Measurements from ENCODE around the gene SPACA1. TPM values are rescaled to one million over a fixed set of nuclear protein-coding genes. Genes with fewer than 3 reads are reported as not detected.
A peak's percentile ranks its signal among the peaks of the same experiment; 100 is the strongest.

SPACA1 gene
- polyA plus RNA-seq, 6 donors from 2014 or later = not detected

DNA sequence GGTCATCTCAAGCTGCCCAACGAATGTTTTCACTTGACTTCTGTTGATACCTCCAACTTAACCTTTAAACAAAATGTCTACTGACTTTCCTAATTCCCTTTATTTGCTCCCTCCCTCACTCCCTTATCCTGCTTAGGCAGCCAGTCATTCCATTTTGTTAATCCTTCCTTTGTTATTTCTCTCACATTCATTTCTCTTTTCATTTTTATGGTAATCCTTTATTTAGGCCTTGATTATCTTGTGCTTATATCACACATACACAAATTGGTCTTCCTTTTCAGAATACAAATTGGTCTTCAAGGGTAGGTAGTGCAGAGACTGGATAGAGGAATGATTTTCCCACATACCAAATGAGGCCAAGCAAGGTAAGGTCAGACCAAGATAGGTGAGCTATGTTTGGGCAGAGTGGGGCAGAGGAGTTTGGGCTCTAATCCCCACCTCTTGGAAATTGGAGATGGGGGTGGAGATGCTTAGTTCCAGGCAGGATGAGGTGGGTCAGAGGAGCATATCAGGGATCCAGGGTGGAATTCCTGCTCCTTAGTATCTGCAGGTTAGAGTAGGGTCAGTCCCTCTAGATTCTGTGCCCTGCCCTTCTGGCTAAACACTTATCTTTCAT lies 2.0 kb upstream of the SPACA1 start:
- H3K27ac Mint-ChIP-seq = peak overlapping the region in 1 of 6 donors; percentile 39
- peaks cover 0 to 15% (median 6%) of the 10 kb centered on the region in 7 donors for H3K9me3 Mint-ChIP-seq
- H3K36me3 Mint-ChIP-seq = no peaks in the 10 kb centered on the region
- H3K4me3 Mint-ChIP-seq = no peak overlapping the region
- peaks cover 13 to 41% (median 29%) of the 10 kb centered on the region in 3 donors for H3K27me3 Mint-ChIP-seq
- no peaks in the 10 kb centered on the region for H3K4me1 Mint-ChIP-seq
- no peak for ATAC-seq (ENCODE audit: low read depth in 2 of 2)
- no peak for DNase-seq

DNA sequence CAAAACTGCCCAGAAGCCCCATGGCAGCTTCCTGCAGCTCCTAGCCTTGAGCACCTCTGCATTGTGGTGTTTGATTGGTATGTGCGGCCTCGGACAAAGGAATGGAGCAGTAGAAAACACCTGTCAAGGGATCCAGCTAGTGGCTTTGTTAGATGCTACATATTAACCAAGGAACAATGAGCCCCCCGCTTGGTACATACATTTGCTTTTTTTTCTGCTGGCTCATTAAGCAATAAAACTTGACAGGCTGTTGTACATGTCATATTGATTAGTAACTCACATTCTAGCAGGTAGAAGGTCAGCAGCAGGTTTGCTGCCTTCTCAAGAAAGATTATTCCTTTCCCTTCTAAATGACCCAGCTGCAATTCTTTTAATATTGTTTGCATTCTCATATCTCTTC lies 937 bp downstream of the SPACA1 start:
- Mint-ChIP-seq H3K4me1 (no peaks in the 10 kb centered on the region), H3K9me3 (peaks cover 0 to 15% (median 6%) of the 10 kb centered on the region in 7 donors), H3K4me3 (peak overlapping the region in 1 of 8 donors; percentile 6), H3K36me3 (no peaks in the 10 kb centered on the region), H3K27me3 (peaks cover 10 to 41% (median 34%) of the 10 kb centered on the region in 3 donors), H3K27ac (no peak overlapping the region)
- no peak for DNase-seq
- ATAC-seq (ENCODE audit: low read depth in 2 of 2) = no peak

DNA sequence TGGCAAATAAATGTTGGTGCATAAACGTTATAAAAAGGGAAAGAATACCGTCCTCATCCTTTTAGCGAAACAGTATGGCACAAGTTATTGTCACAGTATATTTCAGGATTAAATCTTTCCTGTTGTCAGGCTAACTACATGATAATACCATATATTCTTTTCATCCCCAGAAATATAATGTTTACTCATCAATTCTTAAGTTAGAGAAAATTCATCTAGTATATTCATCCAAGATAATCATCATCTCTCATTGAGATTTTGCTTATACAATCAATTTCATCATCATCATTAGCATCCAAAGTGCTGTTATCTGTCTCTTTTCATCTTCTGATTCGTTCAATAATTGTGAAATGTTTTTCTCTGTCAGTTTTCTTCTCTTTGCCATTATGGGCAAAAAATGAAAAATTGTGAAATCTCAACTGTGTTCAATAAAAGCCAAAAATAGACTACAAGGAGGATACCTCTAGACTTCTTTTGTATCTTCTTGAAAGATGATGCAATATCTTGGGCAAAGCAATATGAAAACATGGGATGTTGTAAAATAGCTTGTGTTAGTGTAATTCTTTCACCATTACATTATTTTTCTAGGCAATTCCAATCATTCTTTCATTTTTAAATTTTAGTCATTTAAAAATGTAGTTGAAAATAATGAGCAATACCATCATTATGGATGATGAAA lies 2.6 kb downstream of the SPACA1 start:
- Mint-ChIP-seq H3K36me3 (no peaks in the 10 kb centered on the region), H3K27ac (no peak overlapping the region), H3K27me3 (peaks cover 16 to 31% (median 29%) of the 10 kb centered on the region in 3 donors), H3K4me1 (no peaks in the 10 kb centered on the region), H3K4me3 (no peak overlapping the region), H3K9me3 (peaks cover 1 to 15% (median 6%) of the 10 kb centered on the region in 7 donors)
- DNase-seq = no peak
- ATAC-seq (ENCODE audit: low read depth in 2 of 2) = no peak

DNA sequence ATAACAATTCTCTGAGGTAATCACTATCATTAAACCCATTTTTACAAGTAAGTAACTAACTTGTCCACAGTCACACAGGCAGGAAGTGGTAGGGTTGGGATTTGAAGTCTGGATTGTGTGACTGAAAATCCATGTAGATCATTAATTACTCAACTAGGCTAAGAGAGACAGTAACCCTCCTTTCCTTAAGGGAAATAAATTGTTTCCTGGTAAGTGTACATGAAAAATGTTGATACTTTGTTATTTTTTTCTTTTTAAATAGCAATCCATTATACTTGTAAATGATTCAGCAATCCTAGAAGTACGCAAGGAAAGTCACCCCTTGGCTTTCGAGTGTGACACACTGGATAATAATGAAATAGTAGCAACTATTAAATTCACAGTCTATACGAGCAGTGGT lies 11.6 kb downstream of the SPACA1 start:
- peaks cover 5 to 16% (median 8%) of the 10 kb centered on the region in 3 donors for H3K27me3 Mint-ChIP-seq
- H3K27ac Mint-ChIP-seq = no peak overlapping the region
- peaks cover 0 to 1% (median 0%) of the 10 kb centered on the region in 7 donors for H3K9me3 Mint-ChIP-seq
- H3K4me3 Mint-ChIP-seq = no peak overlapping the region
- peaks cover 0 to 7% of the 10 kb centered on the region in 2 donors for H3K36me3 Mint-ChIP-seq
- no peak for DNase-seq
- no peaks in the 10 kb centered on the region for H3K4me1 Mint-ChIP-seq
- no peak for ATAC-seq (ENCODE audit: low read depth in 2 of 2)

DNA sequence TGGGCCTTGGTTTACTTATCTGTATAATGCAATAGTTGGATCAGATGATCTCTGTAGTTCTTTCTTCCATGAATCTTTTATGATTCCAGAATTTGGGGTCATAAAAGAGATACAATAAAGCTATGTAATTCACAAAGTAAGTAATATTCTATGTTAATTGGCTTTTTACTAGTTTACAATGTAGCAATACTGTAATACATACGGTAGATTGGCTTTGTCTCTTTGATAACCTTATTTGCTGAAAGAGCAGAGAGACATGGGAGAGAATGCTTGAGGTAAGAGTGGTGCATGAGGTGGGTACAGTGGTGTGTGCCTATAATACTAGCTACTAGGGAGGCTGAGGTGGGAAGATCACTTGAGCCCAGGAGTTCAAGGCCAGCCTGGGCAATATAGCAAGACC lies 14.7 kb downstream of the SPACA1 start:
- Mint-ChIP-seq H3K9me3 (no peaks in the 10 kb centered on the region), H3K27ac (no peak overlapping the region), H3K27me3 (peaks cover 0 to 6% (median 0%) of the 10 kb centered on the region in 3 donors), H3K36me3 (no peaks in the 10 kb centered on the region), H3K4me3 (no peak overlapping the region), H3K4me1 (no peaks in the 10 kb centered on the region)
- DNase-seq (no peak), ATAC-seq (ENCODE audit: low read depth in 2 of 2) (no peak)

DNA sequence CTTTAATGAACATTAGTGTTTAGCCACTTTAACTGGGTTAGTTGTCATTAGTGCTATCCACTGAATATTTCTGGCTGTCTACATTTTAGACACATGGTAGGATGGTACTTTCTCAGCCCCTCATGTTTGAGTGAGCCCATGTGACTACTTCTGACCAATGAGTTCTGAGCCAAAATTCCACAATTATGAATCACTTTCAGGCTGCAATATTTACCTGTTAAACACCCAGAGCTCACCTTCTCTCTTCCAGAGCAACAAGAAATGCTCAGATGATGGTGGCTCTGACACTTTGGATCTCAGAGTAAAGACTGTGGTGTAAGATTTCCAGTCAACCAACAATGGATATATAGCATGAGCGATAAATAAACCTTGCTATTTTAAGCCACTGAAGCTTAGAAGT lies 24.8 kb downstream of the SPACA1 start:
- no peak overlapping the region for H3K27ac Mint-ChIP-seq
- ATAC-seq (ENCODE audit: low read depth in 2 of 2) = no peak
- H3K4me1 Mint-ChIP-seq = no peaks in the 10 kb centered on the region
- H3K27me3 Mint-ChIP-seq = peaks cover 22 to 33% (median 24%) of the 10 kb centered on the region in 3 donors
- H3K4me3 Mint-ChIP-seq = no peak overlapping the region
- H3K36me3 Mint-ChIP-seq = peaks cover 14 to 35% of the 10 kb centered on the region in 2 donors
- no peak for DNase-seq
- H3K9me3 Mint-ChIP-seq = peaks cover 0 to 31% (median 15%) of the 10 kb centered on the region in 7 donors

DNA sequence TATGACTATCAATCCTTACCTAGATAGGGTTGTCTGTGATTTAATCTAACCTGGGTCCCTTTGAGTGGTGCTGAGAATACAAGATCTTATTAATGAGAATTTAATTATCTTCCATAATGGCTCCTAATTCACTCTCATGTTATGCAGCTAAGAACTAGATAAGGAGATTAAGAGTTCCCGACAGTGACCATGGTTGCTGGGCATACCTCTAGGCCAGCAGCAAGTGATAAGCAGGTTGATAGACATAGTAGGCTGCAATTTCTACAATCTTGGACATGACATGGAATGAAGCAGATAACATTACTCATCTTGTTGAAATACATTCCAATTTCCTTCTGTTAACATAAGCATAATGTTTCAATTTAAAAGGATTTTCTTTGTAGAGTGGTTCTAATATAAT lies 27.1 kb downstream of the SPACA1 start:
- no peak for ATAC-seq (ENCODE audit: low read depth in 2 of 2)

DNA sequence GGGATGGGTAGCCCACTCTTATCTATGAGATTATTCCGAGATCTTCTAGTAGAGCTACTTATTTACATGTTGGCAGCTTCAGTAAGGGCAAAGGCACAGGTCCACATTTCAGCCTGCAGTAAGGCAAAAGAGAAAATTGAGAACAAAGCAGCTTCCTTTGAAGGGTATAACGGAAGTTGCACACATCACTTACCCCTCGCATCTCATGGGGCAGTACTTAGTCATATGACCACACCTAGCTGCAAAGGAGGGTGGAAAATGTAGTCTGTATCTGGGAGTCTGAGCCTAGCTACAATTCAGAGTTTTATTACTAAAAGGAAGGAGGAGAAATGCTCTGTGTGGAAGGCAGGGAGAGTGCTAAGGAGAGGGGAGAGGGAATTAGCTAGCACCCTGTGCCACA lies 29.7 kb downstream of the SPACA1 start:
- Mint-ChIP-seq H3K4me1 (no peaks in the 10 kb centered on the region), H3K36me3 (peaks cover 4 to 6% of the 10 kb centered on the region in 2 donors), H3K4me3 (no peak overlapping the region), H3K9me3 (peaks cover 0 to 4% (median 1%) of the 10 kb centered on the region in 7 donors), H3K27me3 (peaks cover 14 to 20% (median 19%) of the 10 kb centered on the region in 3 donors), H3K27ac (peak overlapping the region in 1 of 6 donors; percentile 10)
- no peak for DNase-seq
- ATAC-seq (ENCODE audit: low read depth in 2 of 2) = no peak

More for the DNA sequence above, 27.1 kb downstream of the SPACA1 start:
- Mint-ChIP-seq H3K27ac (no peak overlapping the region), H3K9me3 (peaks cover 0 to 19% (median 10%) of the 10 kb centered on the region in 7 donors), H3K36me3 (peaks cover 9 to 23% of the 10 kb centered on the region in 2 donors), H3K4me1 (no peaks in the 10 kb centered on the region), H3K4me3 (no peak overlapping the region), H3K27me3 (peaks cover 14 to 22% (median 20%) of the 10 kb centered on the region in 3 donors)
- no peak for DNase-seq

DNA sequence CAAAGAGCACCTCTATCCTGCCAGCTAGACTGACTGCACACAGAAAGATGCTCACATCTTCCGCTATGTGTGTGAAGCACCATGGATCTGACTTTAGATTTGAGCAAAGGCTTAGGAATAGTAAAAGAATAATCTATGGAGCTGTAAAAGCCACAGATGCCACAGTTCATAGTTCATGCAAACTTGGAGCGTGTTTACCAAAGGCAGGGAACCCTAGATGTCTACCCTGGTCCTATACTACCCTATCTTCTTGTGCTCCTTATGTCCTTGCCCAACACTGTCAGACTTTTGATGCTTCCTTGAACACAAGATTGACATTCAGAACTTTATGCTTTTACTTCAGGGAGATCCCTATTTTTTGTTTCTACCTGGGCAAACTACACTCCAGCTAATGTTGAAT lies 39.2 kb downstream of the SPACA1 start:
- Mint-ChIP-seq H3K4me3 (no peak overlapping the region), H3K36me3 (peaks cover 9 to 15% of the 10 kb centered on the region in 2 donors)
- no peak for ATAC-seq (ENCODE audit: low read depth in 2 of 2)

DNA sequence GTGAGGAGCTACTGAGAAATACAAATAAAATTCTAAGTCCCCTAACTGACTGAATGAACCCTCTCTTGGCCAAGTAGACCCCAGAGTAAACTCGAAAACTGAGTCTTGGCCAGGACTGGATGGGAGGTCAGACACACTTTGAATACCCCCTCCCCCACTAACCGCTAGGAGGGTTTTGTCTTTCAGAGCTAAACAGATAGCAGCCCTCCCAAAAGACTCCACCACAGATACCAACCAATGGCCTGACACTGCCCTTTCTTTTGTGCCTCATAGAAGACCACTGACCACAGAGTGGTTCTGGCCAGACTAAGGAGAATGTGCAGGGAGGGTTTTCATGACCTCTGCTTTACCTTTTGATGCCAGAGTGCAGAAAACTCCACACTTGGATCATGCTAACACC lies 42.1 kb downstream of the SPACA1 start:
- Mint-ChIP-seq H3K27ac (no peak overlapping the region), H3K27me3 (peaks cover 9 to 29% (median 20%) of the 10 kb centered on the region in 3 donors), H3K9me3 (peaks cover 0 to 1% (median 0%) of the 10 kb centered on the region in 7 donors), H3K4me1 (peaks cover 0 to 4% (median 0%) of the 10 kb centered on the region in 3 donors), H3K36me3 (no peaks in the 10 kb centered on the region), H3K4me3 (no peak overlapping the region)
- no peak for ATAC-seq (ENCODE audit: low read depth in 2 of 2)
- no peak for DNase-seq

More for the DNA sequence above, 39.2 kb downstream of the SPACA1 start:
- no peak for DNase-seq
- H3K27me3 Mint-ChIP-seq = peaks cover 9 to 30% (median 20%) of the 10 kb centered on the region in 3 donors
- peaks cover 0 to 4% (median 0%) of the 10 kb centered on the region in 3 donors for H3K4me1 Mint-ChIP-seq
- H3K9me3 Mint-ChIP-seq = peaks cover 4 to 20% (median 15%) of the 10 kb centered on the region in 7 donors
- no peak overlapping the region for H3K27ac Mint-ChIP-seq

DNA sequence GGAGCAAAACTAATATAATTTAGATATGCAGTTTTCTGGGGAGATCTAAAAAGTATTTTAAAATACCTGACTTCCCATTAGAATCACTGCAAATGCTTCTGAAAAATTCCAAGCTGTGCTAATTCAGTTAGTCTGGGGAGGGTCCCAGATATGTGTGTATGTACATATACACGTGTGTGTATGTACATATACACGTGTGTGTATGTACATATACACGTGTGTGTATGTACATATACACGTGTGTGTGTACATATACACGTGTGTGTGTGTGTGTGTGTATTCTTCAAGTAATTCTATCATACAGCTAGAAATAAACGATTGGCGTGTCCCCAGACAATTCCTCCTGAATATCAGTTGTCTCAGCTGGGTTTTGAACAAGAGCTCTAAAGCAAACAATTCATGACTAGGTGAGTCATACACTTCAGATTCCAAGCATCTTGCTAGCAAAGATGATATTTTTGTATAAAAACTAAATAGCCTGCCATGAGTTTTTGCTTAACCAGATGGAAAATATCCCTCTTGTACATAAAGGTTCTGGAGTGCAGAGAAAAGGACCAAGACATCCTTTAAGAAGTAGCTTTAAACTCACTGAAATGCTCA lies 58.2 kb downstream of the SPACA1 start:
- H3K9me3 Mint-ChIP-seq = peaks cover 0 to 6% (median 0%) of the 10 kb centered on the region in 7 donors
- no peak overlapping the region for H3K27ac Mint-ChIP-seq
- ATAC-seq (ENCODE audit: low read depth in 2 of 2) (no peak), DNase-seq (no peak)
- no peak overlapping the region for H3K4me3 Mint-ChIP-seq
- H3K36me3 Mint-ChIP-seq = no peaks in the 10 kb centered on the region
- peaks cover 3 to 27% (median 17%) of the 10 kb centered on the region in 3 donors for H3K27me3 Mint-ChIP-seq
- peaks cover 0 to 6% (median 2%) of the 10 kb centered on the region in 3 donors for H3K4me1 Mint-ChIP-seq

DNA sequence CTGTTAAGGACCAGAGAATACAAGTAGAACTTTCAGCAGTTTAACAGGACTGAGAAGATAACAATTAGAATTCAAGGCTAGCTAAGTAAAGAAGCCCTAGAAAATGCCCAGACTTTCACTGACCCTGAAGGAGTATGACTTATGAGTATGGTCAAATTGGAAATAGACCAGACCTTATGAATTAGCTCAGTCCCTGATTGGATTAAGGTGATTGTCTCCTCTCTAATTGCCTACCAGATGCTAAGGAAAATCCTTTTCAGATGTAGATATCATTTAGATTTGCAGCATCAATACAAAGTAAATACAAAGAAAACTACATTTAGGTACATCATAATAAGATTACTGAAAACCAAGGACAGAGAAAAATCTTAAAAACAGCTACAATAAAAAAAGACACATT lies 59.6 kb downstream of the SPACA1 start:
- H3K27me3 Mint-ChIP-seq = peaks cover 5 to 38% (median 28%) of the 10 kb centered on the region in 3 donors
- peaks cover 0 to 6% (median 2%) of the 10 kb centered on the region in 3 donors for H3K4me1 Mint-ChIP-seq
- no peak for ATAC-seq (ENCODE audit: low read depth in 2 of 2)
- DNase-seq = no peak
- no peak overlapping the region for H3K27ac Mint-ChIP-seq
- H3K9me3 Mint-ChIP-seq = peaks cover 0 to 8% (median 0%) of the 10 kb centered on the region in 7 donors
- no peaks in the 10 kb centered on the region for H3K36me3 Mint-ChIP-seq
- no peak overlapping the region for H3K4me3 Mint-ChIP-seq

DNA sequence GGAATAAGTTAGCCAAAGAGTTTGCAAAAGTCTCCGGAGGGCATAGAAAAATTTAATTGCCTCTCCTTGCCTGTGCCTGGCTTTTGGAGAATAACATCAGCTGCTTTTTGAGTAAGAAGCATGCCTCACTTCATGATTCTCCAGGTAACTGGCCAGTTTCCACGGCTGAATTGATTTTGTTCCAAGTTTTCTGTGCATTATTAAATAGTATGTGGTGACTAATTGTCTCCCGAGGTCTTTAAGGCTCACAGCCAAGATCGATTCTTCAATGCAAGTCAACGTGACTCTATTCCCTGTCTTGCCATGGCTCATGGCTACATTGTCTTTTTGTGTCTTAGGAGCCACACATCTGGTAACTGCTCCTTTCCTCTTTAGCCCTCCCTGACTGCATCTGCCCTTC lies 64.3 kb downstream of the SPACA1 start:
- Mint-ChIP-seq H3K4me1 (peaks cover 17 to 25% (median 24%) of the 10 kb centered on the region in 3 donors), H3K27ac (peak overlapping the region in 1 of 6 donors; percentile 0), H3K36me3 (peaks cover 0 to 8% of the 10 kb centered on the region in 2 donors), H3K27me3 (peaks cover 8 to 35% (median 19%) of the 10 kb centered on the region in 3 donors), H3K4me3 (no peak overlapping the region), H3K9me3 (peaks cover 0 to 11% (median 0%) of the 10 kb centered on the region in 7 donors)
- ATAC-seq (ENCODE audit: low read depth in 2 of 2) (no peak), DNase-seq (no peak)
